RWPE2 (cell line): ENCODE data around the gene GPATCH1.

ENCODE experiments used
- ATAC-seq: fragments of 200-7000 bp; cut with Tn5 transposase; 3 replicates; pipeline ENCODE4 v1.9.1; 2021; ENCODE audit warnings: low read depth
- DNase-seq: peaks from one replicate; pipeline ENCODE4 v3.0.0-alpha.2; 2020; ENCODE audit warnings: low spot score
- H3K27ac ChIP-seq: fragments of 450-650 bp; 2 replicates; pipeline ENCODE4 v1.5.1; 2017; ENCODE audit warnings: mild to moderate bottlenecking; ENCODE audit not compliant: poor library complexity, severe bottlenecking
- H3K27me3 ChIP-seq: fragments of 250-450 bp; sonication (Bioruptor Pico); 2 replicates; pipeline ENCODE4 v1.5.1; 2021; ENCODE audit warnings: mild to moderate bottlenecking, moderate library complexity; ENCODE audit not compliant: insufficient read depth, poor library complexity, severe bottlenecking
- H3K36me3 ChIP-seq: fragments of 250-450 bp; sonication (Bioruptor Pico); 2 replicates; pipeline ENCODE4 v1.5.1; 2020; ENCODE audit warnings: low read depth, mild to moderate bottlenecking, moderate library complexity
- H3K4me1 ChIP-seq: fragments of 250-450 bp; sonication (Bioruptor Pico); 2 replicates; pipeline ENCODE4 v1.5.1; 2021; ENCODE audit warnings: mild to moderate bottlenecking, moderate library complexity; ENCODE audit not compliant: insufficient read depth, poor library complexity, severe bottlenecking
- H3K4me3 ChIP-seq: fragments of 250-450 bp; sonication (Bioruptor Pico); 2 replicates; pipeline ENCODE4 v1.5.1; 2021; ENCODE audit warnings: mild to moderate bottlenecking, moderate library complexity; ENCODE audit not compliant: severe bottlenecking
- H3K9me3 ChIP-seq: fragments of 250-450 bp; sonication (Bioruptor Pico); 2 replicates; pipeline ENCODE4 v1.5.1; 2021; ENCODE audit warnings: mild to moderate bottlenecking, moderate library complexity; ENCODE audit not compliant: severe bottlenecking
- CTCF ChIP-seq: fragments of 450-650 bp; IDR thresholded peaks from one replicate; pipeline ENCODE4 v1.5.1; 2017; ENCODE audit warnings: mild to moderate bottlenecking, moderate library complexity; ENCODE audit not compliant: poor library complexity, severe bottlenecking

The GPATCH1 gene

GRCh38 chr19:33111587-33111986 lies 30.6 kb downstream of the GPATCH1 start:
- no peak for ATAC-seq

GRCh38 chr19:33114312-33114711 lies 33.3 kb downstream of the GPATCH1 start:
- no peak for DNase-seq
- no peak for TF ChIP-seq CTCF
- H3K4me3 ChIP-seq: no peak overlapping the region
- peaks cover 85% of the 10 kb centered on the region for H3K36me3 ChIP-seq
- H3K9me3 ChIP-seq: no peaks in the 10 kb centered on the region
- H3K4me1 ChIP-seq: no peaks in the 10 kb centered on the region
- H3K27ac ChIP-seq: no peak overlapping the region
- no peak for ATAC-seq
- no peaks in the 10 kb centered on the region for H3K27me3 ChIP-seq

More at GRCh38 chr19:33111587-33111986, 30.6 kb downstream of the GPATCH1 start:
- TF ChIP-seq CTCF: no peak
- Histone ChIP-seq H3K4me3 (no peak overlapping the region), H3K27me3 (no peaks in the 10 kb centered on the region), H3K27ac (no peak overlapping the region), H3K9me3 (no peaks in the 10 kb centered on the region), H3K36me3 (peaks cover 72% of the 10 kb centered on the region), H3K4me1 (no peaks in the 10 kb centered on the region)
- DNase-seq: no peak

- Histone ChIP-seq H3K4me3 (no peak overlapping the region), H3K27ac (no peak overlapping the region), H3K36me3 (peaks cover 67% of the 10 kb centered on the region), H3K4me1 (no peaks in the 10 kb centered on the region), H3K9me3 (no peaks in the 10 kb centered on the region), H3K27me3 (no peaks in the 10 kb centered on the region)
- DNase-seq (no peak), ATAC-seq (no peak)
- no peak for TF ChIP-seq CTCF
These were observed 36.5 kb downstream of the GPATCH1 start for GRCh38 chr19:33117501-33117900.

- Histone ChIP-seq H3K27ac (no peak overlapping the region), H3K4me3 (no peak overlapping the region), H3K9me3 (no peaks in the 10 kb centered on the region), H3K36me3 (peaks cover 60% of the 10 kb centered on the region), H3K4me1 (no peaks in the 10 kb centered on the region), H3K27me3 (no peaks in the 10 kb centered on the region)
- DNase-seq (no peak), ATAC-seq (no peak)
- no peak for TF ChIP-seq CTCF
These were observed 37.7 kb downstream of the GPATCH1 start for GRCh38 chr19:33118643-33119042.

- no peak overlapping the region for H3K4me3 ChIP-seq
- no peaks in the 10 kb centered on the region for H3K9me3 ChIP-seq
- H3K4me1 ChIP-seq: no peaks in the 10 kb centered on the region
- ATAC-seq (no peak), DNase-seq (no peak)
- peaks cover 42% of the 10 kb centered on the region for H3K36me3 ChIP-seq
- no peak for TF ChIP-seq CTCF
- H3K27ac ChIP-seq: no peak overlapping the region
- H3K27me3 ChIP-seq: no peaks in the 10 kb centered on the region
These were observed 43.5 kb downstream of the GPATCH1 start for GRCh38 chr19:33124207-33125098.
